GM21717 (cell line): ENCODE data around the gene TRIM68.

Experiments
- ATAC-seq: cut with Tn5 transposase; IDR thresholded peaks from one replicate; pipeline ENCODE4 v1.9.1; 2021; ENCODE audit warnings: mild to moderate bottlenecking, moderate library complexity; ENCODE audit not compliant: unreplicated experiment

Gene TRIM68

GRCh38 chr11:4607781-4608666, at the start of gene TRIM68:
Gene TRIM68 (minus strand): TSS chr11:4608231. CDS start chr11:4605504, 2,727 bp downstream.
- ATAC-seq, result peak; percentile 100

GRCh38 chr11:4654635-4655369, 46.8 kb upstream of the TRIM68 start:
- ATAC-seq, result no peak

- no peak for ATAC-seq
Measured at GRCh38 chr11:4647766-4648165, 39.7 kb upstream of the TRIM68 start.

- no peak for ATAC-seq
Measured at GRCh38 chr11:4645974-4646373, 37.9 kb upstream of the TRIM68 start.

- ATAC-seq, result no peak
Measured at GRCh38 chr11:4644233-4644632, 36.2 kb upstream of the TRIM68 start.

- ATAC-seq, result no peak
Measured at GRCh38 chr11:4643682-4644081, 35.7 kb upstream of the TRIM68 start, which contains the start of gene OR51E1. Gene OR51E1 (plus strand): TSS chr11:4643982. CDS start chr11:4652527, 8,545 bp downstream.

GRCh38 chr11:4643076-4643475, 35.0 kb upstream of the TRIM68 start:
- no peak for ATAC-seq

- ATAC-seq, result no peak
Measured at GRCh38 chr11:4642043-4642442, 34.0 kb upstream of the TRIM68 start.

GRCh38 chr11:4641501-4641900, 33.5 kb upstream of the TRIM68 start:
- no peak for ATAC-seq

GRCh38 chr11:4639931-4640330, 31.9 kb upstream of the TRIM68 start:
- ATAC-seq, result no peak

GRCh38 chr11:4637662-4638047, 29.6 kb upstream of the TRIM68 start:
- ATAC-seq, result no peak

GRCh38 chr11:4636962-4637661, 29.1 kb upstream of the TRIM68 start, which contains the start of gene OR51D1:
Gene OR51D1 (plus strand): TSS chr11:4637477. CDS start chr11:4639791, 2,314 bp downstream.
- ATAC-seq, result peak; percentile 85

GRCh38 chr11:4636136-4636535, 28.1 kb upstream of the TRIM68 start:
- no peak for ATAC-seq

GRCh38 chr11:4626207-4627099, 18.4 kb upstream of the TRIM68 start:
- ATAC-seq, result peak; percentile 61

- no peak for ATAC-seq
Measured at GRCh38 chr11:4619514-4619913, 11.5 kb upstream of the TRIM68 start.

GRCh38 chr11:4615856-4616444, 7.9 kb upstream of the TRIM68 start:
- no peak for ATAC-seq

- no peak for ATAC-seq
Measured at GRCh38 chr11:4611986-4612385, 4.0 kb upstream of the TRIM68 start.

GRCh38 chr11:4610258-4610935, 2.4 kb upstream of the TRIM68 start:
- ATAC-seq, result no peak

GRCh38 chr11:4607096-4607495, 935 bp downstream of the TRIM68 start:
- no peak for ATAC-seq
